GM19238 (cell line): ENCODE results near the gene FMOD.
"Not testable (repeated sequence)": the region's sequence is repeated elsewhere in the genome, so short reads cannot be mapped to it uniquely, and the experiment has no call there.

Experiments
- DNase-seq: peaks from one replicate; pipeline ENCODE4 v3.0.0; 2011; ENCODE audit warnings: low spot score; ENCODE audit not compliant: insufficient read length

The FMOD gene

GRCh38 chr1:203306965-203307541, 43.9 kb downstream of the FMOD start:
- no peak for DNase-seq

DNA sequence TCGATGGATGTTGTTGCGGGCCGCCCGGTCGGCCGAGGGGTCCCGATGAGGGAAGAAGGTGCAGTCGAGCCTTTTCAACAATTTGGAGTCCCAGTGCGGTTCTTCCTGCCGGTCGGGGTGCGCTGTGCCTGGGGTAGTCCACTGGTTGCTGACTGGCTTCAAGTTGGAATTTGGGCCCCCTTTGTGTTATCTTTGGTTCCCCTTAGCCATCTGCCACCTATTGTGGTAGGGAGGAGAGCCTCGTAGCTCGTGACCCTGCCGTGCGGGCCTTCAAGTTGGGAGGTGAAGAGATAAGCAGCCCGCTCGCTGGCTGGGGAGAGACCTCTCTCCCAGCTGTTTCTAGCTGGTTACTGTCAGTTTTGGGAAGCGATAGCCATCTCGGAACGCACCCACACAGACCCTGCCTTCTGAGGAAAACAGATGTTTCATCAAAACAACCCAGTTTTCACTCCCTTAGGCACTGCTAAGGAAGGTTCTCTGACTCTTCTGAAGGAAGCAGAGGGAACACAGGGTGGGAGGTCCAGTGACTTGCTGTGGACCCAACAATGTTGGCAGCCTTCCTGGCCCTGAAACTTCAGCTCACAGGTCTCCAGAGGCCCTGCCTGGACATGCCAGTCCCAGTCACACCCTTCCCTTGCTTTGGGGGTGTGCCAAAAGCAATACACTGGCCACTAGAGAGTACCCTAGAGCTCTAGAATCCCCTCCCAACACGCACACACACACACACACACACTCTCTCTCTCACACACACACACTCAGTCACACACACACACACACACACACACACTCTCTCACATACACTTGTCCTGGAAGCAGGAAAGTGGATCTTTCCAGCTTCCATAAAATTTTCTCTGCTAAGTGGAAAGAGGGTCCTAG, 44.6 kb downstream of the FMOD start:
- no peak for DNase-seq

DNA sequence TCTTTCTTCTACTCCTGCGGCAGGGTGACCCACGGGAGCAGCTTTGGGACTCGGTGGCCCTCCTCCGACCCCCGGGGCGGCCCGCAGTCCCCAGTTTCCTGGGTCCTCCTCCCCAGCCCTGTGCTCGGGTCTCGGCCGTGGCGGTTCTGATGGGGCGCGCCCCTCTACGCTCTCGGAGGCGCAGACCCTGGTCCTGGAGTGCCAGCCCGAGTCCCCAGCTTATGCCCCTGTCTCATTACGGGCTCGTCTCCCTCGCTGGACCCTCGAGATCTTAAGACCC, 45.2 kb downstream of the FMOD start:
- no peak for DNase-seq

DNA sequence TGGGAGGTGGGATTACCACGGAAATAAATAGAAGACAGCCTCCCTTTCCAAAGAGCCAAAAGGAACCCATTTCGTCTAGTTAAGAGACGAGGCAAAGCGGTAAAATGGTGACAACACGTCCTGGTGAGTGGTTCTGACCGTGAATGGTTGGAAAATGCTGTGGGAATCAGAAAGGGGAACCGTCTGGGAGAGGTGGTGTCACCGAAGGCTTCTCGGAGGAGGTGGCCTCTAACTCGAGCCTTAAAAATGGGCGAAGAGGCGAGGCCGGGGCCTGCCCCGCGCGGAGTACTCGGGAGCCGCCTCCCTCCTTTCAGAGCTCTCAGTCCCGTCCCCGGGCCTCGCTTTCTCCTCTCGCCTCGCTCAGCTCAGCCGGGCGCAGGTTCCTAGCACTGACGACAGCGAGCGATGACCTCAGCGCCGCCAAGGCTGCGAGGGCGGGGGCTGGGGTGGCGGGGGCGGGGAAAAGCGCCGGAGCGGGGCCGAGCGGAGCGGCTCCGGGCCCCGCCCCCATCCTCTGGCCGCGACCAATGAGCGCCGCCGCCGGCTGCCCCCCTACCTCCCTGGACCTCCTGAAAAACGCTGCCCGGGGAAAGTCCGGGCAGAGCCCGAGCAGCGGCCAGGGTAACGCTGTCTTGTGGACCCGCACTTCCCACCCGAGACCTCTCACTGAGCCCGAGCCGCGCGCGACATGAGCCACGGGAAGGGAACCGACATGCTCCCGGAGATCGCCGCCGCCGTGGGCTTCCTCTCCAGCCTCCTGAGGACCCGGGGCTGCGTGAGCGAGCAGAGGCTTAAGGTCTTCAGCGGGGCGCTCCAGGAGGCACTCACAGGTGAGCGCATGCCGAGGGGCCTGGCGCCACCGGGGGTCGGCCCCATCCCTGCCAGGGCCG, 45.8 kb downstream of the FMOD start, which contains the start of gene BTG2:
Gene BTG2 (plus strand): TSS at position 601 of the 890 bp plus-strand sequence. CDS start 88 bp downstream, at position 689.
- DNase-seq: peak; percentile 86

GRCh38 chr1:203304391-203304918, 46.5 kb downstream of the FMOD start:
- DNase-seq: no peak

GRCh38 chr1:203302894-203303293, 48.0 kb downstream of the FMOD start:
- no peak for DNase-seq

- DNase-seq: no peak
Measured at GRCh38 chr1:203302456-203302855, 48.5 kb downstream of the FMOD start.

GRCh38 chr1:203301331-203301668, 49.6 kb downstream of the FMOD start:
- DNase-seq: no peak

GRCh38 chr1:203300441-203301330, 50.2 kb downstream of the FMOD start:
- DNase-seq: no peak

GRCh38 chr1:203299719-203300429, 51.0 kb downstream of the FMOD start:
- DNase-seq: not testable (repeated sequence)

GRCh38 chr1:203299169-203299568, 51.8 kb downstream of the FMOD start:
- no peak for DNase-seq

DNA sequence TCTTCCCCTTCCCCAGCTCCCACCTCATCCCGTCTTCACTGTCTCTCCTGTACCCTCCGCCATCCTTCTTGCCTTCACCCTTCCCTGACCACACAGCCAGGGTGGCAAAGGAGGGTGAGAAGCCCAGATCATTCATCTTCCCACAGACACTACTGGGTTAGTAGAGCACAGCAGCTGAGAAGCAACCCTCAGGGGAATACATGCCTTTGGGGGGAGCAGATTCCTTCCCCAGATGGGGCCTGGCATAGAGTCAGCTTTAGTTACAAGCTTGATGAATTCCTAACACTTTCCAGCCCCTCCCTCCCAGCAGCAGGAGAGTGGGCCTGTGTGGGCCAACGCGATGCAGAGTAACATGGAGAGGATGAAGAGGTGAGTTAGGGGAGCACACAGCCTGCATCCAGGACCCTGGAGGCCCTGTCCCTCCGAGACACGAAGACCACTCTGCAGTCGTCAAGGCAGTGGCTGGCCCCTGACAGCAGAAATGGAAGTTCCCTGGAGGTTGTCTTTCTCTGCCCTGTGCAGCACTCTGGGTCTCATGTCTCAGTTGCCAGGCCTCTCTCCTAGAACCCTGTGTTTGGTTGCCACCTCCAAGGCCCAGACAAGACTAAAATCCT, 54.4 kb downstream of the FMOD start:
- no peak for DNase-seq

DNA sequence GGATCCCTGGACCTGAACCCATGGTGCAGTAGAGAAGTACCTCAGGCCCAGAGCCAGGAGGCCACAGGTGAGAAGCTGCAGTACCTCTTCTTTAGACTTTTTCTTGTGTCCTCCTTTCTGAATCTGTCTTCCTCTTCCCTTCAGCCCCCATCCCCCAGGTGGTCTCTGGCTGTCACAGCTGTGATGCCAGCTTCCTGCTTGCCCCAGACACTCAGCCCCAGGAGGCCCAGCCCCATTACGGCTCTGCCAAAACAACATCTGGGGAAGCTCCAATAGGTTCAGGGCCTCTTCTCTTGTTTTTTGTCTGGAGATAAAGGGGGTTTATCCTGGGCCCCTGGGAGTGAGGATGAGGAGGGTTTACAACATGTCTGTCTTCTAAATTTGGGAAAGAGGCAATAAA, 55.1 kb downstream of the FMOD start:
- DNase-seq: no peak

DNA sequence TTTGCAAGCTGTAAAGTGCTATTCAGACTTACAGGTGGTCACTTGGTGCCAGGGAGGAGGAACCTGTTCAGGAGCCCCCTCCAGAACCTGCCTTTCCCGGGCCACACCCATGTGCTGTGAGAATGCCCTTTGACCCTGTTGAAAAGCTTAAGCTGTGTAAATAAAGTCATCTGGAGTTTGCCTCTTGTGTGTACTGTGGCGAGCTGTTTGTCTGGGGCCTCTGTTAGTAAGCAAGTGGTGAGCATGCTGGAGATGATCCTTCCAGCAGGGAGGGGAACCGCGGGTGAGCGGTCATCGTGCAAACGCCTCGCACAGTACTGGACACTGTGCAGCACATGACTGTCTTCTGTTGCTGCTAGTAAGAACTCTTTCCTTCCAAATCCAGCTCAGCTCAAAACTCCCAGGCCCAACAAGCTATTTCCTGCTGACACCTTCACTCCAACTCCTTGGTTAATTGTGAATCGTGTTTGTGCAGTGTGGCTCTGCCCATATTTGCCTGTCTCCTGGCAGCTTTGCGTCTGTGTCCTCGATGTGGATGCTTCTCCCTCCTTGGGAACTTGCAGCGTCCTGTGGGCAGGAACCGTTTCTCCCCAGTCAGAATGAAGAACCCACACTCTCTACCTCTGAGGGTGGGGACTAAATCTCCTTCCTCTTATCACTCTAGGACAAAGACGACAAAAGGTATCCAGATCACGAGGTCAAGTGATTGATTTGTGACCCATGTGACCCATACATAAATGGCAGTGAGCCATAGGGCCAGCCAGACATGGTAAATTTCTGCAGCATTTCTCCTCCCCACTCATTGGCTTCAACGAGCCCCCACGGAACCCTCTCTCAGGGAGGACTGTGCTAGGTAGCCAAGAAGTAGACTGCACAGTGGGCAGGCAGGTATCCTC, 59.5 kb downstream of the FMOD start:
- DNase-seq: no peak
